ENCODE measurements around the gene DNAH6. TPM values are rescaled to one million over a fixed set of nuclear protein-coding genes. Genes with fewer than 3 reads are reported as not detected.

The DNAH6 gene
- polyA plus RNA-seq, 4 donors, result 1.7 to 3.0 (median 2.2) TPM

GRCh38 chr2:84628486-84628885 lies 112.2 kb downstream of the DNAH6 start:
- DNase-seq (ENCODE audit: low read depth in 4 of 4, low spot score in 3 of 4), result no peak

DNA sequence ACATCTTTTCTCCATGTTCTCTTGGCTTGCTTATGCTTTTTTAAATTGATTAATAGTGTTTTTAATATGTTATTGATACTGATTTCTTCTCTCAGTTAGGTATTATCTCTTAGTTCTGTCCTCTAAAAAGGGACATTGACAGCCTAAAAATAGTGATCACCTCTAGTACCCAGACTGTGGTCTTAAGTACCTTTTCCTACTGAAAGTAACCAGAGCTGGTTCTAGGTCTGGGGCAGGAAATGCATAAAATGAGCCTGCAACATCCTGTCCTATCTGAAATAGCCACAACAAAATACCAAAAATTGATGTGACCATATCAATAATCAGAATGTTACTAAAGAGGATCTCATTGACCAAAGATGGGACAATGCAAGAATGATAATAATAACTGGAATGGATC lies 113.3 kb downstream of the DNAH6 start:
- no peak for DNase-seq (ENCODE audit: low read depth in 4 of 4, low spot score in 3 of 4)

GRCh38 chr2:84631047-84631446 lies 114.7 kb downstream of the DNAH6 start:
- DNase-seq (ENCODE audit: low read depth in 4 of 4, low spot score in 3 of 4), result peak in 2 of 4 donors; percentile 7 to 15

GRCh38 chr2:84631985-84632384 lies 115.7 kb downstream of the DNAH6 start:
- DNase-seq (ENCODE audit: low read depth in 4 of 4, low spot score in 3 of 4), result no peak

DNA sequence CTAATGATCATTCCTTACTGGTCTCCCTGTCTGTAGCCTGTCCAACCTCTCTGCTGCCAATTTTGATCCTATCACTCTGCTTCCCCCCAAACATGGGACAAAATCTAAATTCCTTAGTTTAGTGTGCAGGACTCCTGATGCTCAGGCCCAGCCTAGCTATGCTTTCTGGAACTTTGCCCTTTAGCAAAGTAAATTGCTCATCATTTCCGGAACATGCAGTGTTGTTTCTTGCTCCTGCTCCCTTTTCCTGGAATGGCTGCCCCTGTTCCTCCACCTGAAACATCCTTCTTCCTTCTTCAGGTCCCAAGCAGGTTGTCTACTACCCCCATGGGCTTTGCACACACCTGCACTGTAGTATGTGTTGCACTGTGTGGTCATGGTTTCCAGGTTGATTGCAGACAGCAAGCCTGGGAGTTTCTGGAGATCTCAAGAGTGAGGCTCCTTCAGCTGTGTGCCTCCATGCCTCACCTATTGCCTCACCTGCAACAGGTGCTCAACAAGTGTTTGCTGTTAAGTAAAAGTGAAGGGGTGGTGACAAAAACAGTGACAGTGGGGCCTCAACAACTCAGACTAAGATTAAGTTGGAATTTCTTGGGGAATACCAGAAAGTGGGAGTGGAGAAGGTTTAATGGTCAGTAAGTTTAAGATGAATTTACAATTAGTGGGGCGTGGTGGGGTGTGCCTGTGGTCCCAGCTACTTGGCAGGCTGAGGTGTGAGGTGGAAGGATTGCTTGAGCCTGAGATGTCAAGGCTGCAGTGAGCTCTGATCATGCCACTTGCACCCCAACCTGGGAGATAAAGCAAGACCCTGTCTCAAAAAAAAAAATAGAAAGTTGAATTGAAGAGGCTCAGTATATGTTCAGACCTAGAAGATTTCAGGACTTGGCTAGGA lies 120.0 kb downstream of the DNAH6 start:
- DNase-seq (ENCODE audit: low read depth in 4 of 4, low spot score in 3 of 4), result no peak

DNA sequence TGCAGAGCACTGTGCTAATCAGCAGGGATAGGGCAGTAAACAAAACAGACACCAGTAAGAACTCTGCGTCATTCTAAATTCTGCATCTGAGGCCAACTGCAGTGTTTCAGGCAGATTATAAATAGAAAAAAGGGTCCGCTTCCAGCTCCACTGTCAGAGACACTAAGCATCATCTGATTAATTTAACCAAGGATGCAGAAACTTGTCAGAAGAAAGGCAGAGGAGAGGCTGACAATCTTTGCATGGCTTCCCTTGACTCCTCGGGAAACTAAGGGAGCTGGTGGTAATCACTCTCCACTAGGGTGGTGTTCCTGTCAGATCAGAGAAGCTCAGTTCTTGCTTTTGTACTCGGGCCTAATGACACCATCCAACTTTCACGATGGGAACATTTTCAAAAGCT lies 123.5 kb downstream of the DNAH6 start:
- DNase-seq (ENCODE audit: low read depth in 4 of 4, low spot score in 3 of 4), result no peak

GRCh38 chr2:84640411-84640810 lies 124.1 kb downstream of the DNAH6 start:
- DNase-seq (ENCODE audit: low read depth in 4 of 4, low spot score in 3 of 4), result peak in 2 of 4 donors; percentile 7 to 38

- no peak for DNase-seq (ENCODE audit: low read depth in 4 of 4, low spot score in 3 of 4)
These were observed 124.7 kb downstream of the DNAH6 start for GRCh38 chr2:84641021-84641420.

GRCh38 chr2:84643991-84644390 lies 127.7 kb downstream of the DNAH6 start:
- DNase-seq (ENCODE audit: low read depth in 4 of 4, low spot score in 3 of 4), result no peak

DNA sequence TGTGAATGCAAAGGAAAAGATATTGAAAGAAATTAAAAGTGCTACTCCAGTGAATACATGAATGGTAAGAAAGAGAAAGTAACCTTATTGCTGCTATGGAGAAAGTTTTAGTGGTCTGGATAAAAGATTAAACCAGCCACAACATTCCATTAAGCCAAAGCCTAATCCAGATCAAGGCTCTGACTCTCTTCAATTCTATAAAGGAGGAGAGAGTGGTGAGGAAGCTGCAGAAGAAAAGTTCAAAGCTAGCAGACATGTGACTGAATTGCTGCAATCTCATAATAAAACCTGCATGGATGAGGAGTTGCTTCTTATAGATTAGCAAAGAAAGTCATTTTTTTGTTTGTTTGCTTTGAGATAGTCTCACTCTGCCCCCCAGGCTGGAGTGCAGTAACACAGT lies 130.2 kb downstream of the DNAH6 start:
- no peak for DNase-seq (ENCODE audit: low read depth in 4 of 4, low spot score in 3 of 4)

DNA sequence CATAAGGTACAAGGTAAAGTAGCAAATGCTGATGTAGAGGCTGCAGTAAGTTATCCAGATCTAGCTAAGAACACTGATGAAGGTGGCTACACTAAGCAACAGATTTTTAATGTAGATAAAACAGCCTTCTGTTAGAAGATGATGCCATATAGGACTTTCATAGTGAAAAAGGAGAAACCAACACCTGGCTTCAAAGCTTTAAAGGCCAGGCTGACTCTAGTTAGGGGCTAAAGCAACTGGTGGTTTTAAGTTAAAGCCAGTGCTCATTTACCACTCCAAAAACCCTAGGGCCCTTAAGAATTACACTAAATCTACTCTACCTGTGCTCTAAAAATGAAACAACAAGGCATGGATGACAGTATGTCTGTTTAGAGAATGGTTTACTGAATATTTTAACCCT lies 131.0 kb downstream of the DNAH6 start:
- DNase-seq (ENCODE audit: low read depth in 4 of 4, low spot score in 3 of 4), result no peak

- no peak for DNase-seq (ENCODE audit: low read depth in 4 of 4, low spot score in 3 of 4)
These were observed 132.8 kb downstream of the DNAH6 start for GRCh38 chr2:84649058-84649457.

DNA sequence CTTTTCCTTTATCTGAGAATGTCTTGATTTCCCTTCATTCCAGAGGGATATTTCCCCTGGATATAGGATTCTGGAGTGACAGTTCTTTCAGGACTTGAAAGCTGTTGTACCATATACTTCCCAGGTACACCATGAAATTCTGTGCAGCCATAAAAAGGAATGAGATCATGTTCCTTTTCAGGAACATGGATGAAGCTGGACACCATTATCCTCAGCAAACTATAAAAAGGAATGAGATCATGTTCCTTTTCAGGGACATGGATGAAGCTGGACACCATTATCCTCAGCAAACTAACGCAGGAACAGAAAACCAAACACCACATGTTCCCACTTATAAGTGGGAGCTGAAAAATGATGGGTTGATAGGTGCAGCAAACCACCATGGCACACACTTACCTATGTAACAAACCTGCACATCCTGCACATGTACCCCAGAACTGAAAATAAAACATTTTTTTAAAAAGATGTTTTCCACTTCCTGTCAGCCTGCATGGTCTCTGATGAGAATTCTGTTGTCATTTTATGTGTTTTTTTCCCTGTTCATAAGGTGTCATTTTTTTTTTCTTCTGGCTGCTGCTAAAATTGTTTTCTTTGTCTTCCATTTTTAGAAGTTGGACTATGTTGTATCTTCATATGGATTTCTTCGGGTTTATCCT lies 133.3 kb downstream of the DNAH6 start:
- DNase-seq (ENCODE audit: low read depth in 4 of 4, low spot score in 3 of 4), result no peak

- no peak for DNase-seq (ENCODE audit: low read depth in 4 of 4, low spot score in 3 of 4)
These were observed 136.1 kb downstream of the DNAH6 start for GRCh38 chr2:84652431-84652830.

DNA sequence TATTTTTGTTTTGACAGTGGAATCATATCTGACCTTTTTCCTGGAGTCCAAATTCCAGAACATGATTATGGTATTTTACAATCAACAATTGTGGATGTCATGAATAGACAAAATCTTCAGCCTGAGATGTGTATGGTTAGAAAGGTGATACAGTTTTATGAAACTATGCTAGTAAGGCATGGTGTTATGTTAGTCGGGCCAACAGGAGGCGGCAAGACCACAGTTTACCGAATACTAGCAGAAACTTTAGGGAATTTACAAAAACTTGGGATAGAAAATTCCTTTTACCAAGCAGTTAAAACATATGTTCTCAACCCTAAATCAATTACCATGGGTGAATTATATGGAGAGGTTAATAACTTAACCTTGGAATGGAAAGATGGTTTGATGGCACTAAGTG lies 137.0 kb downstream of the DNAH6 start:
- DNase-seq (ENCODE audit: low read depth in 4 of 4, low spot score in 3 of 4), result no peak

DNA sequence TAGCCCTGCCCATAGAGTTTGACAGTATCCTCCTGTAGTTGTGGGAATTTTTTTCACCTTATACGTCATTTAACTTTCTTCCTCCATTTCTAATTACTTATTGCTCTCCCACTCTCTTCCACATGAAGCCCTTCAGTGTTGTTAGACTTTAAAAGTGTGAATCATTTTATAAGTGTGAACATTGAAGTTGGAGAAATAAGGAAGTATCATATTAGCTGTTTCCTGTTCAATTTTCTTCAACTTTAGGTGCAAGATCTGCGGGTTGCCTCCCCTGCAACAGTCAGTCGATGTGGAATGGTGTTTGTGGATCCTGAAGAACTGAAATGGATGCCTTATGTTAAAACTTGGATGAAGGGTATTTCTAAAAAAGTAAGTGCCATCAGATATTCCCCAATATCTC lies 138.1 kb downstream of the DNAH6 start:
- DNase-seq (ENCODE audit: low read depth in 4 of 4, low spot score in 3 of 4), result no peak

GRCh38 chr2:84669122-84669521 lies 152.8 kb downstream of the DNAH6 start:
- no peak for DNase-seq (ENCODE audit: low read depth in 4 of 4, low spot score in 3 of 4)

DNA sequence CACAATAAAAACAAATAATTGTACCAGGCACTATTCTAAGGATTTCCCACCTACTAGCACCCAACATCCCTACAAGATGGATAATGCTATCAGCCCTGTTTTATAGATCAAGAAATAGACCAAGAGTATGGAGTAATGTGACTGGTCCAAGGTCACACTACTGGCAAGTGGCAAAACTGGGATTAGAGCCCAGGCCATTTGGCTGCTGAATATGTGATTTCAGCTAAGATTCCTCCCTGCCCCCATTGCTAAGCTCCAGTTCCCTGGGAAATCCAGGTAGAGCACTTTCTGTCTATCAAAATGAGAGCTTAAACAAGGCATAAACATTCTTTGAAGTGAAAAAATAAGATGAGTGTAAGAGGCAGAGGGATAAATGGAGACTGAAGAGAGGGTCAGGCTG lies 157.8 kb downstream of the DNAH6 start:
- no peak for DNase-seq (ENCODE audit: low read depth in 4 of 4, low spot score in 3 of 4)

- no peak for DNase-seq (ENCODE audit: low read depth in 4 of 4, low spot score in 3 of 4)
These were observed 158.3 kb downstream of the DNAH6 start for GRCh38 chr2:84674586-84674985.

- no peak for DNase-seq (ENCODE audit: low read depth in 4 of 4, low spot score in 3 of 4)
These were observed 160.0 kb downstream of the DNAH6 start for GRCh38 chr2:84676295-84676694.

- no peak for DNase-seq (ENCODE audit: low read depth in 4 of 4, low spot score in 3 of 4)
These were observed 161.9 kb downstream of the DNAH6 start for GRCh38 chr2:84678214-84678613.

All from right renal pelvis (tissue), 4 donors.